Fibroblast of the aortic adventitia (primary cell): ENCODE measurements around the gene NOTCH1. TPM values are rescaled to one million over a fixed set of nuclear protein-coding genes. Genes with fewer than 3 reads are reported as not detected.

ENCODE experiments used
- DNase-seq: peaks from one replicate; pipeline ENCODE4 v3.0.0-alpha.2; 2010; ENCODE audit warnings: low read depth
- H3K4me3 ChIP-seq: 2 replicates; pipeline ENCODE4 v1.5.1; 2011; ENCODE audit warnings: low read depth, mild to moderate bottlenecking, control low read depth, low read length, moderate library complexity
- total RNA-seq: library from RNA; depleted of rRNA; stranded (reverse); fragments of >200 nt; gene quantifications from 2 replicates; pipeline ENCODE4 v1.2.3, GENCODE V29; 2012; ENCODE audit warnings: low replicate concordance
- TF ChIP-seq, protein P1 (sequence below): IDR thresholded peaks from 2 replicates; pipeline ENCODE4 v1.5.1; 2011; ENCODE audit warnings: mild to moderate bottlenecking, low read length, control low read depth, inconsistent platforms; ENCODE audit not compliant: insufficient read depth

The NOTCH1 gene
- total RNA-seq, 1 donor = 8.8 TPM

DNA sequence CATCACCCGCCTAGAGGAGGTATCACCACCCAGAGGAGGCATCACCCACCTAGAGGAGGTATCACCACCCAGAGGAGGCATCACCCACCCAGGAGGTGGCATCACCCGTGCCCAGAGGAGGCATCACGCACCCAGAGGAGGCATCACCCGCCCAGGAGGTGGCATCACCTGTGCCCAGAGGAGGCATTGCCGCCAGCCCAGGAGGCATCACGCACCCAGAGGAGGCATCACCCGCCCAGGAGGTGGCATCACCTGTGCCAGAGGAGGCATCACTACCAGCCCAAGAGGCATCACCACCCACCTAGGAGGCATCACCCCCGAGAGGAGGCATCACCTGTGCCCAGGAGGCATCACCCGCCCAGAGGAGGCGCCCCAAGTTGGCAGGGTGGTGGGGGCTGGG, 2.6 kb downstream of the NOTCH1 start:
- TF ChIP-seq, protein P1, sequence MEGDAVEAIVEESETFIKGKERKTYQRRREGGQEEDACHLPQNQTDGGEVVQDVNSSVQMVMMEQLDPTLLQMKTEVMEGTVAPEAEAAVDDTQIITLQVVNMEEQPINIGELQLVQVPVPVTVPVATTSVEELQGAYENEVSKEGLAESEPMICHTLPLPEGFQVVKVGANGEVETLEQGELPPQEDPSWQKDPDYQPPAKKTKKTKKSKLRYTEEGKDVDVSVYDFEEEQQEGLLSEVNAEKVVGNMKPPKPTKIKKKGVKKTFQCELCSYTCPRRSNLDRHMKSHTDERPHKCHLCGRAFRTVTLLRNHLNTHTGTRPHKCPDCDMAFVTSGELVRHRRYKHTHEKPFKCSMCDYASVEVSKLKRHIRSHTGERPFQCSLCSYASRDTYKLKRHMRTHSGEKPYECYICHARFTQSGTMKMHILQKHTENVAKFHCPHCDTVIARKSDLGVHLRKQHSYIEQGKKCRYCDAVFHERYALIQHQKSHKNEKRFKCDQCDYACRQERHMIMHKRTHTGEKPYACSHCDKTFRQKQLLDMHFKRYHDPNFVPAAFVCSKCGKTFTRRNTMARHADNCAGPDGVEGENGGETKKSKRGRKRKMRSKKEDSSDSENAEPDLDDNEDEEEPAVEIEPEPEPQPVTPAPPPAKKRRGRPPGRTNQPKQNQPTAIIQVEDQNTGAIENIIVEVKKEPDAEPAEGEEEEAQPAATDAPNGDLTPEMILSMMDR = no peak

DNA sequence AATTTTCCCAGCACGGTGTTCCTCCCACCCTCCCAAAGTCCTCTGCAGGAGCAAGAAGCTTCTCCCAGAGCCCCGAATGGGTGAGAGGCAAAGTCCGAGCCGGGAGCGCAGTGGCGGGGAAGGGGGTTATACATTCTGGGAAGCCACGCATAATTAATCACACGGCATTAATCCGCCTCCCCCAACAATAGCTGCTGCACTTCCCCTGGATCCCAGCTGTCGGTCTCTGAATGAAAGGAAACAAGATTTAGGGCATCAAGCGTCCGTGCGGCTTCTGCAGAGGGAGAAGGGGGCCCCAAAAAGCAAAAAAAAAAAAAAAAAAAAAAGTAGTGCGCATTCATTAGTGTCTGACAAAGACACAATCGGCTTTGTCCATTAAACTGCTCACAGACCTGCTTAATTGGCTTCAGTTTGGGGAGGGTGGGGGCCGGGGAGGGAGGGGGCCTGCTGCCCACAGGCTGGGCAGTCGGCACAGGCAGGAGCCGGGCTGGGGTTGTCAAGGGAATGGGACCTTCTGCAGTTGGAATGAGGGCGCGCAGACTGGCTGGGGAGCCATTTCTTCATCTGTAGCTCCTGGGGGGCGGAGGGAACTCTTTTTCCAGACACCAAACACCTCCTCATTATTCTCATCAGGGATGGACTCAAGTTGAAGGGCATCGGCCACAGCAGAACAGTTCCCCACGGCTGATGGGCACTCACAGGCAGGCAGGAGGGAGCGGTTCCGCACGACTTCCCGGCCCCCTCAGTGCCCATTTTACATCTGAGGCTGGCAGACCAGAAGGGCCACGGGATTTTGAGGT, 3.4 kb downstream of the NOTCH1 start:
- no peak for DNase-seq
- TF ChIP-seq, protein P1 = no peak
- H3K4me3 ChIP-seq = no peak overlapping the region

More for the DNA sequence above, 2.6 kb downstream of the NOTCH1 start:
- no peak overlapping the region for H3K4me3 ChIP-seq
- no peak for DNase-seq

DNA sequence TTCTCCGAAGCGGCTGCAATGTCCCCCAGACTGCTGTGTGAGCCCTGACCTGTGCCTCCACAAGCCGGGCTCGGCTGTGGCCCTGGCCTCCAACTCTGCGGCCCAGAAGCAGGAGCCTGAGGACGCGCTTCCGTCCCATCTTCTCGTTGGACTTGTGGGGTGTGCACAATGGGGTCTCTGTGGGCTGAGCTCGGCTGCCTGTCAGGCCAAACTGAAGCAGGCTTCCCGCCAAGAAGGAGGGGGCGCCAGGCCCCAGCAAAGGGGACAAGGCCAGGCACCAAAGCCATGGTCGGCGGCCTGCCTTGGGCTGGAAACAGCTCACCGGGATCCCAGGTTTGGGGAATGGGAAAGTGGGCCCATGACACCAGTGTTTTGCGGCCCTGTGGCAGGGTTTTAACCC, 4.1 kb downstream of the NOTCH1 start:
- no peak for DNase-seq
- no peak overlapping the region for H3K4me3 ChIP-seq
- TF ChIP-seq, protein P1 = no peak

DNA sequence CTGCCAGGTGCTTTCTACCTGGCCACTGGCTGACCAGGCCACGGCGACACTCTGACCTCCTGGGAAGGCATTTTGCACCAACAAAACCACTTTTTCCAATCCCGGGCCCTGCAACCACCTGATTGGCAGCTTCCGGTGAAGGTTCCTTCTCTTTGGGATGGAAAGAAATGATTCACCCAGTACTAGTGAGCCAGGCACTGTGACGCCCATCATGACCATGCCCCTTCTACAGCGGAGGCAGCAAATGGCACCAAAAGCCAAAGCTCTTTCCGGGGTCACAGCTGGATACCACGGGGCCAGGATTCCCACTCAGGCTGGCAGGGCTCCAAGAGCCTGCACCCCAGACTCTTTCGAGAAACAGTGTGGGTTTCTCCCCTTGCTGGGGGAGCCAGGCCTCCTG, 4.7 kb downstream of the NOTCH1 start:
- TF ChIP-seq, protein P1 = no peak
- DNase-seq = no peak
- H3K4me3 ChIP-seq = no peak overlapping the region

DNA sequence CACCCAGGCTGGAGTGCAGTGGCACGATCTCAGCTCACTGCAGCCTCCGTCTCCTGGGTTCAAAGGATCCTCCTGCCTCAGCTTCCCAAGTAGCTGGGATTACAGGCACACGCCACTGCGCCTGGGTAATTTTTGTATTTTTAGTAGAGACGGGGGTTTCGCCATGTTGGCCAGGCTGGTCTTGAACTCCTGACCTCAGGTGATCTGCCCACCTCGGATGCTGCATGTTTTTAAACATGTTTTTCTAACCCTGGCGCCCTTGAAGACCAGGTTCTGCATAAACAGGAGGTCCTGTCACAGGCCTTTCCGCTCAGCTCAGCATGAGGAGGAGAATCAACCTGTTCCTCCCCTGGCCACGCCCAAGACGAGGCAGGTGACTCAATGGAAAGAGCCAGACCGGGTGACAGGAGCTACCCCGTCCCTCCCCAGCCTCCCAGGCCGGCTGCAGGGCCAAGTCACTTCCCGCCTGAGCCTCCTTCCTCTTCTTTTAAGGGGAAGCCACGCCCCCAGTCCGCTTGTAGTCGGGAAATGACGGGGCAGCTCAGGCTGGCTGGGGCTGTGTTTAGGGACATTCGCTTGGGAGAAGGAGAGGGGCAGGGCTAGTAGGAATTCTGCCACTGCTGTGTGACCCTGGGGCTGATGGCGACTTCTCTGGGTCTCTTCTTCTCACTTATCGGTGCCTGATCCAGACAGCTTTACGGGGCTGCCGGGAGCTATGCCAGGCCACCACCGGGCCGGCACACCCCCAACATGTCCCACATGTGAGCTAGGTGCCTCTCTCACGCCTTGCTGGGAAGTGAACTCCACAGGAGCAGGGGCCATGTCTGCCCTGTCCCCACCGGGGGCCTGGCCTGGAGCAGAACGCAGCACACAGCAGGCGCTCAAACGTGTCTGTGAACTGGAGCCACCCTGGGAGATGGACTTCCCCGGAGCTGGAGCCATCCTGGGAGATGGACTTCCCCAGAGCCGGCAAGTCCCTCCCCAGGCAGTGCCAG, 6.1 kb downstream of the NOTCH1 start:
- H3K4me3 ChIP-seq = no peak overlapping the region
- no peak for DNase-seq
- TF ChIP-seq, protein P1 = no peak

DNA sequence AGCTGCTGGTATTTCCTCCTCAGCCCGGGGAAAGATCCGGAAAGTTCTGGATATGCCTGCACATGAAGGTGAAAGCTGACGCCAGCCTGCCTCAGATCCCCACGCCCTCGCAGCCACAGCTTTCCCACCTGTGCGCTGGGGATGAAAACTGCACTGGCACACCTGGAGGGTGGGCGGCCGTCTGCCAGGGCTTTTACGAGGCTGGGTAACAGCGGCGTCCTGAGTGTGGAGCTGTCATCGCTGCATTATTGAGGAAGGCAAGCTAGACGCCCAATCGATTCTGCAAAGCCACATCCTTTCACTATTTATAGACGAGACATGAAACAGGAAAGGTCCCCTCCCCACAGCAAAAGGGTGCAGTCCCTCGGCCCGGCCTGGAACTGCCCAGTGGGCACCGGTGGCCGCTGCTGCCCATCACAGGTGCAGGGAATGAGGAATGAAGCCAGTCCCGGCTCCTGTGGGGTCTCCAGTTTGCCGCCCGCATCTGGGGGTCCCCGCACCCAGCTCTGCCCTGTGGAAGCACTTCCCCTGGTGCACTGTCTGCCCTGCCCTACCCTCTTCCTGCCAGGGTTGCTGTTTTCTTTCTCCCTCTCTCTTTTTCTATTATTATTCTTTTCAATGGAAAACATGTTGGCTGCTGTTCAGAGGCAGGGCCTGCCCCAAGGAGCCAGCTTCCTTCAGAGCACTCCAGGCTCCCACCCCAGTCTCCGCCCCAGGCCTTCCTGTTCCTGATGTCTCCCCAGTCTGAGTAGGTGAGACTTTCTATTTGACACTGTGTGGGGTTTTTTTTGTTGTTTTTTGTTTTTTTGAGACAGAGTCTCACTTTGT, 7.0 kb downstream of the NOTCH1 start:
- no peak for DNase-seq
- H3K4me3 ChIP-seq = no peak overlapping the region
- TF ChIP-seq, protein P1 = no peak
